Bronchial epithelial cell (primary cell): ENCODE results near the gene E4F1. TPM values are rescaled to one million over a fixed set of nuclear protein-coding genes. Genes with fewer than 3 reads are reported as not detected.
A peak's percentile ranks its signal among the peaks of the same experiment; 100 is the strongest.

Experiments used
- DNase-seq: peaks from one replicate; pipeline ENCODE4 v3.0.0-alpha.2; 2010; ENCODE audit warnings: low read depth
- FAIRE-seq: peaks from 2 replicates; lab custom pipeline; 2011; peaks lifted over from hg19 to GRCh38; lab: Jason Lieb, UNC
- H3K27me3 ChIP-seq: 2 replicates; pipeline ENCODE4 v1.5.1; 2011; ENCODE audit warnings: low read length; ENCODE audit not compliant: control insufficient read depth, insufficient read depth
- H3K36me3 ChIP-seq: 2 replicates; pipeline ENCODE4 v1.5.1; 2011; ENCODE audit warnings: low read length; ENCODE audit not compliant: control insufficient read depth, insufficient read depth
- H3K4me3 ChIP-seq: 2 replicates; pipeline ENCODE4 v1.5.1; 2011; ENCODE audit warnings: mild to moderate bottlenecking, low read depth, low read length, control low read depth
- total RNA-seq: library from RNA; depleted of rRNA; stranded (reverse); fragments of >200 nt; gene quantifications from 2 replicates; pipeline ENCODE4 v1.2.1, GENCODE V29; 2014
- TF ChIP-seq, protein P1 (sequence below): IDR thresholded peaks from 2 replicates; pipeline ENCODE4 v1.5.1; 2011; ENCODE audit warnings: mild to moderate bottlenecking, moderate library complexity, low read length, control low read depth, inconsistent platforms; ENCODE audit not compliant: insufficient read depth, severe bottlenecking

E4F1 gene
- total RNA-seq, 1 donor from 2014 or later = 26.6 TPM

DNA sequence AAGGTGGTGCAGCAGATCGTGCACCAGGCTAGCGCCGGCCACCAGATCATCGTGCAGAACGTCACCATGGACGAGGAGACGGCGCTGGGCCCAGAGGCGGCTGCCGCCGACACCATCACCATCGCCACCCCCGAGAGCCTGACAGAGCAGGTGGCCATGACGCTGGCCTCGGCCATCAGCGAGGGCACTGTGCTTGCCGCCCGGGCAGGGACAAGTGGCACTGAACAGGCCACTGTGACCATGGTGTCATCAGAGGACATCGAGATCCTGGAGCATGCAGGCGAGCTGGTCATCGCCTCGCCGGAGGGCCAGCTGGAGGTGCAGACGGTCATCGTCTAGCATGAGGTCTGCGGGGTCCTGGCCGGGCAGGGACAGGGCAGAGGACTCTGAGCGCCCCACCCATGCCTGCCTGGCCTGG, 11.9 kb downstream of the E4F1 start:
- no peak for FAIRE-seq

DNA sequence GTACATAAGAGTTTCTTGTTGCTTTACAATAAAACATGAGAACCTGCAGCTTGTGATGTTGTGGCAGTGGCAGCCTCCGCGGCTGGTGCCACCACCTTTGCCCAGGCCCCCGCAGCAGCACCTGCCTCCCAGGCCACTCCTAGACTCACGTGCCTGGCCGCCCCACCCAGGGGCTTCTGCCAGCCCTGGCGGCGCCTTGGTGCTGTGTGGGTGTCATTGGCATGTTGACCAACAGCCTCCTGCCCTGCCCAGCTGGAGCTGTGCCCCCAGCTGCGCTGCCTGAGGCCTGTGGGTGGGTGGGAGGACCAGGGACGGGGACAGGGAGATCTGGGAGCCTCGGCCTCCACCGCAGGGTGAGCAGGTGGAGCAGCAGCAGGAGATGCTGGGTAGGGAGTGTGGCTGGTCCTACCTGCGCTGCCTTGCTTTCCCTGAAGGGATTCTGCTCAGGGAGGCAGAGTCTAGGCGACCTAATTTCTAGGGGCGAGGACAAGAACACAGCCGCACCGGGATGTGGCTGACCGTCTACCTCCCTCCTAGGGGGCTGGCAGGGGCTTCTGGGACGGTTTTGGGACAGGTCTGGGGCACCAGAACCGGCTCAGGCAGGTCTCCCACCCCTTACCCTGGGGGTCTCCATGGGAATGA, 12.4 kb downstream of the E4F1 start:
- no peak overlapping the region for H3K4me3 ChIP-seq
- TF ChIP-seq, protein P1, sequence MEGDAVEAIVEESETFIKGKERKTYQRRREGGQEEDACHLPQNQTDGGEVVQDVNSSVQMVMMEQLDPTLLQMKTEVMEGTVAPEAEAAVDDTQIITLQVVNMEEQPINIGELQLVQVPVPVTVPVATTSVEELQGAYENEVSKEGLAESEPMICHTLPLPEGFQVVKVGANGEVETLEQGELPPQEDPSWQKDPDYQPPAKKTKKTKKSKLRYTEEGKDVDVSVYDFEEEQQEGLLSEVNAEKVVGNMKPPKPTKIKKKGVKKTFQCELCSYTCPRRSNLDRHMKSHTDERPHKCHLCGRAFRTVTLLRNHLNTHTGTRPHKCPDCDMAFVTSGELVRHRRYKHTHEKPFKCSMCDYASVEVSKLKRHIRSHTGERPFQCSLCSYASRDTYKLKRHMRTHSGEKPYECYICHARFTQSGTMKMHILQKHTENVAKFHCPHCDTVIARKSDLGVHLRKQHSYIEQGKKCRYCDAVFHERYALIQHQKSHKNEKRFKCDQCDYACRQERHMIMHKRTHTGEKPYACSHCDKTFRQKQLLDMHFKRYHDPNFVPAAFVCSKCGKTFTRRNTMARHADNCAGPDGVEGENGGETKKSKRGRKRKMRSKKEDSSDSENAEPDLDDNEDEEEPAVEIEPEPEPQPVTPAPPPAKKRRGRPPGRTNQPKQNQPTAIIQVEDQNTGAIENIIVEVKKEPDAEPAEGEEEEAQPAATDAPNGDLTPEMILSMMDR = no peak
- no peak for FAIRE-seq
- no peak for DNase-seq
- peaks cover 26% of the 10 kb centered on the region for H3K36me3 ChIP-seq
- peaks cover 16% of the 10 kb centered on the region for H3K27me3 ChIP-seq

More for the DNA sequence above, 11.9 kb downstream of the E4F1 start:
- H3K36me3 ChIP-seq = peaks cover 26% of the 10 kb centered on the region
- H3K4me3 ChIP-seq = no peak overlapping the region
- no peak for DNase-seq
- TF ChIP-seq, protein P1 = no peak
- peaks cover 16% of the 10 kb centered on the region for H3K27me3 ChIP-seq

DNA sequence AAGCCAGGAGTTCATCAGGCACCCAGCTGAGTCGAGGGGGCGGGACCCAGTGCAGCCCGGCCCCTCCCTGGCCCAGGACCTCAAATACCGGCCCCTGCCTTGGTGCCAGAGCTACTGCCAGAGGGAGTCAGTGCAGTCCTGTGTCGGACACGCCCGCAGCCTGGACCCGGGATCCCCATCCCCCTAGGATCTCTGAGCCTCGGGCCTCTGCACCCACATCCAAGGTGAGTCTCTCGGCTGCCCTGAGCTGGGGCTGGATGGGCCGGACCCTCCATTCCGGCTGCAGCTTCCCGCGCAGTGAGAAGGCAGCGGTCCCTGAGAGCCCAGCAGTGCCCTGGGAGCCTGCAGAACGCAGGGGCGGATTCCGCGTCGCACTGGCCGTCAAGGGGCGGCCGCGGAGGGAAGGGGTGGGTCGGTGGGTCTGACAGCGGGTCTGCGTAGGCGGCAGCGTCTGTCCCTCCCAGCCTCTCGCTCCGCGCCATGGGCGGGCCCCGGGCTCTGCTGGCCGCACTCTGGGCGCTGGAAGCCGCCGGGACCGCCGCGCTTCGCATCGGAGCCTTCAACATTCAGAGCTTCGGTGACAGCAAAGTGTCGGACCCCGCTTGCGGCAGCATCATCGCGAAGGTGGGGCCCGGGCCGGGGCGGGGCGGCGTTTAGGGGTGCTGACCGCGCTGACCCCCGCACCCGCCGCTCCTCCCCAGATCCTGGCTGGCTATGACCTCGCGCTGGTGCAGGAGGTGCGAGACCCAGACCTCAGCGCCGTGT, 13.1 kb downstream of the E4F1 start, which contains the start of gene DNASE1L2:
DNASE1L2 (plus strand) TSS at position 108 of the 765 bp plus-strand sequence; CDS start at position 481, 373 bp downstream.
- Histone ChIP-seq H3K27me3 (peaks cover 16% of the 10 kb centered on the region), H3K36me3 (peaks cover 25% of the 10 kb centered on the region), H3K4me3 (peak within 1 kb of the TSS; percentile 10)
- DNase-seq (no peak), FAIRE-seq (no peak)
- TF ChIP-seq, protein P1 = no peak

DNA sequence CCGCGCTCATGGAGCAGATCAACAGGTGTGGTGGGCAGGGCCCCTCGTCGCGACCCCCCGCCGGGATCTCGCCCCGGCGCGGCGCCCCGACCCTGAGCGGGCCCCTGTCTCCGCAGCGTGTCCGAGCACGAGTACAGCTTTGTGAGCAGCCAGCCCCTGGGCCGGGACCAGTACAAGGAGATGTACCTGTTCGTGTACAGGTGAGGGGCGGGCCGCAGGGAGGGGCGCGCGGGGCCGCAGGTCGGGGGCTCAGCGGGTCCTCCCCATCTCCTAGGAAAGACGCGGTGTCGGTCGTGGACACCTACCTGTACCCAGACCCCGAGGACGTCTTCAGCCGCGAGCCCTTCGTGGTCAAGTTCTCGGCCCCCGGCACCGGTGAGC, 13.7 kb downstream of the E4F1 start:
- Histone ChIP-seq H3K36me3 (peaks cover 20% of the 10 kb centered on the region), H3K4me3 (peak overlapping the region; percentile 10), H3K27me3 (peaks cover 16% of the 10 kb centered on the region)
- FAIRE-seq (no peak), DNase-seq (no peak)
- TF ChIP-seq, protein P1 = no peak

DNA sequence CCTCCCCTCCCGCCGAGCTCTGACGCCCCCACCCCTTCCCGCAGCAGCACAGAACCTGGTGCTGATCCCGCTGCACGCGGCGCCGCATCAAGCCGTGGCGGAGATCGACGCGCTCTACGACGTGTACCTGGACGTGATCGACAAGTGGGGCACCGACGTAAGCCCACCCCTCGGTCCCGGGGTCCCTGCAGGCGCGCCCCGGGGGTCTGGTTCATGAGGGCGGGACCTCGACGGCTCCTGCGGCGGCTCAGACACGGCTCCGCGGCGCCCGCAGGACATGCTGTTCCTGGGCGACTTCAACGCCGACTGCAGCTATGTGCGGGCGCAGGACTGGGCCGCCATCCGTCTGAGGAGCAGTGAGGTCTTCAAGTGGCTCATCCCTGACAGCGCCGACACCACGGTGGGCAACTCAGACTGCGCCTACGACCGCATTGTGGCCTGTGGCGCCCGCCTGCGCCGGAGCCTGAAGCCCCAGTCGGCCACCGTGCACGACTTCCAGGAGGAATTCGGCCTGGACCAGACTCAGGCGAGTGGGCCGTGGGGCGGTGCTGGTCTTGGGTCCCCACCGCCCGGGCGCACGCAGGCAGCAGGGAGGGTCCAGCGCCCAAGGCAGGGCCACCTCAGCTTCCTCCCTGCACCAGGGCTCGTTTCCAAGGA, 14.2 kb downstream of the E4F1 start:
- no peak for FAIRE-seq
- H3K36me3 ChIP-seq = peaks cover 16% of the 10 kb centered on the region
- no peak for DNase-seq
- peaks cover 16% of the 10 kb centered on the region for H3K27me3 ChIP-seq
- TF ChIP-seq, protein P1 = no peak
- no peak overlapping the region for H3K4me3 ChIP-seq
